ENCODE results near the gene BNIP5. TPM values are rescaled to one million over a fixed set of nuclear protein-coding genes. Genes with fewer than 3 reads are reported as not detected.

The BNIP5 gene
- total RNA-seq, 6 experiments from 2014 or later: not detected

GRCh38 chr6:36290668-36291620 is 45.7 kb downstream of the BNIP5 start:
- TF ChIP-seq CTCF (IDR thresholded peaks at IDR 0.05): no peak
- TF ChIP-seq POLR2A (IDR thresholded peaks at IDR 0.05): no peak
- DNase-seq: no peak
- Histone ChIP-seq H3K4me1 (no peaks in the 10 kb centered on the region), H3K4me3 (no peak overlapping the region), H3K36me3 (no peaks in the 10 kb centered on the region), H3K9me3 (no peaks in the 10 kb centered on the region), H3K27ac (no peak overlapping the region), H3K27me3 (no peaks in the 10 kb centered on the region)
- ATAC-seq: peak; percentile 24 to 56 (median 48)
- 47% methylated on average over 15 of the region's 23 CpGs for WGBS (ENCODE audit: insufficient coverage, low coverage, low lambda C conversion rate, missing lambda C conversion rate)
- intact Hi-C loops (cut with DNase I): no loop called here

GRCh38 chr6:36289281-36289878 is 47.3 kb downstream of the BNIP5 start:
- H3K9me3 ChIP-seq: no peaks in the 10 kb centered on the region
- H3K36me3 ChIP-seq: no peaks in the 10 kb centered on the region
- H3K4me3 ChIP-seq: no peak overlapping the region
- ATAC-seq: no peak
- no peak for TF ChIP-seq CTCF (IDR thresholded peaks at IDR 0.05)
- no peak for TF ChIP-seq POLR2A (IDR thresholded peaks at IDR 0.05)
- no peak for DNase-seq
- H3K27me3 ChIP-seq: no peaks in the 10 kb centered on the region
- H3K27ac ChIP-seq: no peak overlapping the region
- no peaks in the 10 kb centered on the region for H3K4me1 ChIP-seq
- intact Hi-C loops (cut with DNase I): no loop called here
- 83% methylated on average over 5 of the region's 7 CpGs for WGBS (ENCODE audit: insufficient coverage, low coverage, low lambda C conversion rate, missing lambda C conversion rate)

GRCh38 chr6:36286858-36287257 is 49.8 kb downstream of the BNIP5 start:
- WGBS (ENCODE audit: insufficient coverage, low coverage, low lambda C conversion rate, missing lambda C conversion rate): 69% methylated on average over 5 of the region's 5 CpGs
- DNase-seq (no peak), ATAC-seq (no peak)
- no peak overlapping the region for H3K4me3 ChIP-seq
- no peak overlapping the region for H3K27ac ChIP-seq
- no peaks in the 10 kb centered on the region for H3K27me3 ChIP-seq
- no peaks in the 10 kb centered on the region for H3K36me3 ChIP-seq
- no peak for TF ChIP-seq POLR2A (IDR thresholded peaks at IDR 0.05)
- TF ChIP-seq CTCF (IDR thresholded peaks at IDR 0.05): no peak
- intact Hi-C loops (cut with DNase I): no loop called here
- H3K9me3 ChIP-seq: no peaks in the 10 kb centered on the region
- H3K4me1 ChIP-seq: no peaks in the 10 kb centered on the region

- H3K27me3 ChIP-seq: no peaks in the 10 kb centered on the region
- DNase-seq (no peak), ATAC-seq (no peak)
- intact Hi-C loops (cut with DNase I): no loop called here
- no peaks in the 10 kb centered on the region for H3K4me1 ChIP-seq
- no peaks in the 10 kb centered on the region for H3K36me3 ChIP-seq
- no peaks in the 10 kb centered on the region for H3K9me3 ChIP-seq
- 57% methylated on average over 1 of the region's 1 CpG for WGBS (ENCODE audit: insufficient coverage, low coverage, low lambda C conversion rate, missing lambda C conversion rate)
- no peak overlapping the region for H3K4me3 ChIP-seq
- no peak overlapping the region for H3K27ac ChIP-seq
- TF ChIP-seq POLR2A (IDR thresholded peaks at IDR 0.05) (no peak), CTCF (IDR thresholded peaks at IDR 0.05) (no peak)
Measured at GRCh38 chr6:36285797-36286196, 50.9 kb downstream of the BNIP5 start.

All from right lobe of liver (tissue), 6 donors.